IMR-90 (cell line): Measurements from ENCODE around the gene OSGEP. TPM values are rescaled to one million over a fixed set of nuclear protein-coding genes. Genes with fewer than 3 reads are reported as not detected.

Experiments
- ATAC-seq: fragments of 200-7000 bp; cut with Tn5 transposase; 2 replicates; pipeline ENCODE4 v1.9.1; 2020; ENCODE audit warnings: low read depth, mild to moderate bottlenecking, moderate library complexity
- BruUV-seq: library from RNA; stranded (reverse); fragments of 400-500 nt; replicated peaks from 2 replicates; lab custom pipeline; 2021; lab: Mats Ljungman, UMichigan
- CTCF ChIA-PET: fragments of 300-600 bp; formaldehyde crosslinking; extraction: SDS; loops from one replicate; lab custom pipeline; 2021; ENCODE audit warnings: antibody characterized with exemption; lab: Yijun Ruan, JAX
- POLR2A ChIA-PET: fragments of 300-600 bp; sonication (Branson Sonifier 250); formaldehyde crosslinking; loops from one replicate; lab custom pipeline; 2022; ENCODE audit warnings: antibody characterized with exemption; ENCODE audit not compliant: unreplicated experiment; lab: Charles Lee
- DNase-seq: peaks from one replicate; pipeline ENCODE4 v3.0.0; 2013
- H2AFZ ChIP-seq: replicated peaks from 2 replicates; pipeline ENCODE3; 2013; ENCODE audit warnings: low read length, mild to moderate bottlenecking; ENCODE audit not compliant: poor library complexity
- H2AK5ac ChIP-seq: 2 replicates; pipeline ENCODE4 v1.6.1; 2013; ENCODE audit warnings: low read depth, low read length, inconsistent platforms
- H2AK9ac ChIP-seq: replicated peaks from 2 replicates; pipeline ENCODE3; 2013; ENCODE audit warnings: mild to moderate bottlenecking, low read depth, low read length, moderate library complexity; ENCODE audit not compliant: poor library complexity
- H2BK120ac ChIP-seq: 2 replicates; pipeline ENCODE4 v1.6.1; 2013; ENCODE audit warnings: low read depth, low read length, inconsistent platforms
- H2BK15ac ChIP-seq: 3 replicates; pipeline ENCODE4 v1.6.1; 2013; ENCODE audit warnings: low read depth, low read length, inconsistent platforms
- H2BK20ac ChIP-seq: 2 replicates; pipeline ENCODE4 v1.6.1; 2013; ENCODE audit warnings: low read depth, mild to moderate bottlenecking, inconsistent platforms, low read length, moderate library complexity
- H2BK5ac ChIP-seq: 2 replicates; pipeline ENCODE4 v1.6.1; 2013; ENCODE audit warnings: mild to moderate bottlenecking, low read depth, low read length, inconsistent platforms; ENCODE audit not compliant: poor library complexity, severe bottlenecking
- H3K14ac ChIP-seq: replicated peaks from 2 replicates; pipeline ENCODE4 v1.6.1; 2013; ENCODE audit warnings: low read depth, low read length, inconsistent platforms
- H3K18ac ChIP-seq: 2 replicates; pipeline ENCODE4 v1.6.1; 2013; ENCODE audit warnings: low read depth, low read length, control low read depth
- H3K23ac ChIP-seq: 2 replicates; pipeline ENCODE4 v1.6.1; 2013; ENCODE audit warnings: low read depth, low read length, inconsistent platforms
- H3K27ac ChIP-seq: 2 replicates; pipeline ENCODE4 v1.5.1; 2013; ENCODE audit warnings: mild to moderate bottlenecking, control low read depth, low read length; ENCODE audit not compliant: insufficient read depth
- H3K27me3 ChIP-seq: 2 replicates; pipeline ENCODE4 v1.6.1; 2013; ENCODE audit warnings: low read length; ENCODE audit not compliant: control insufficient read depth, insufficient read depth
- H3K36me3 ChIP-seq: 2 replicates; pipeline ENCODE4 v1.6.1; 2013; ENCODE audit warnings: low read length, mixed read lengths; ENCODE audit not compliant: control insufficient read depth, insufficient read depth
- H3K4ac ChIP-seq: 2 replicates; pipeline ENCODE4 v1.6.1; 2013; ENCODE audit warnings: low read depth, low read length, inconsistent platforms
- H3K4me1 ChIP-seq: 2 replicates; pipeline ENCODE4 v1.6.1; 2013; ENCODE audit warnings: low read length, mixed read lengths; ENCODE audit not compliant: control insufficient read depth, insufficient read depth
- H3K4me2 ChIP-seq: 2 replicates; pipeline ENCODE4 v1.6.1; 2013; ENCODE audit warnings: low read depth, mild to moderate bottlenecking, control low read depth, low read length, moderate library complexity
- H3K4me3 ChIP-seq: 2 replicates; pipeline ENCODE4 v1.5.1; 2013; ENCODE audit warnings: low read depth, mild to moderate bottlenecking, control low read depth, low read length, moderate library complexity; ENCODE audit not compliant: insufficient read depth
- H3K56ac ChIP-seq: 2 replicates; pipeline ENCODE4 v1.6.1; 2013; ENCODE audit warnings: low read length, inconsistent platforms; ENCODE audit not compliant: insufficient read depth; ENCODE audit errors: extremely low read depth
- H3K79me1 ChIP-seq, 2 experiments: 2 replicates each; pipeline ENCODE4 v1.6.1; 2013; ENCODE audit warnings: low read length in 2 of 2, inconsistent platforms in 1 of 2, low read depth in 1 of 2
- H3K9ac ChIP-seq: 2 replicates; pipeline ENCODE4 v1.6.1; 2013; ENCODE audit warnings: low read depth, low read length, control low read depth
- H3K9me1 ChIP-seq: 2 replicates; pipeline ENCODE4 v1.6.1; 2013; ENCODE audit warnings: low read length, inconsistent platforms; ENCODE audit not compliant: insufficient read depth
- H3K9me3 ChIP-seq: 2 replicates; pipeline ENCODE4 v1.6.1; 2013; ENCODE audit warnings: low read length; ENCODE audit not compliant: control insufficient read depth, insufficient read depth
- H4K20me1 ChIP-seq: 2 replicates; pipeline ENCODE4 v1.6.1; 2013; ENCODE audit warnings: low read length, inconsistent platforms; ENCODE audit not compliant: insufficient read depth
- H4K5ac ChIP-seq: 2 replicates; pipeline ENCODE4 v1.6.1; 2013; ENCODE audit warnings: mild to moderate bottlenecking, low read depth, low read length, control low read depth
- H4K8ac ChIP-seq, 2 experiments: 2 replicates each; pipeline ENCODE4 v1.6.1; 2013; ENCODE audit warnings: low read depth in 2 of 2, low read length in 2 of 2, control low read depth in 1 of 2, inconsistent platforms in 1 of 2
- H4K91ac ChIP-seq: 2 replicates; pipeline ENCODE4 v1.6.1; 2013; ENCODE audit warnings: low read depth, low read length, inconsistent platforms; ENCODE audit not compliant: insufficient read depth
- CEBPB ChIP-seq: IDR thresholded peaks from 2 replicates; pipeline ENCODE4 v1.6.1; 2012; ENCODE audit warnings: low read depth, low read length, improper control_type of control experiment
- CHD1 ChIP-seq: IDR thresholded peaks from 2 replicates; pipeline ENCODE4 v1.6.1; 2012; ENCODE audit warnings: low read depth, low read length, improper control_type of control experiment
- CTCF ChIP-seq: conservative IDR thresholded peaks from 2 replicates; pipeline ENCODE4 v1.5.1; 2012; ENCODE audit warnings: mild to moderate bottlenecking, low read depth, low read length, improper control_type of control experiment
- ELK1 ChIP-seq: fragments of 150-350 bp; IDR thresholded peaks from 2 replicates; pipeline ENCODE4 v1.6.1; 2016; ENCODE audit warnings: low read depth, mild to moderate bottlenecking, low read length, moderate library complexity, borderline replicate concordance
- FOS ChIP-seq: fragments of 150-350 bp; IDR thresholded peaks from 2 replicates; pipeline ENCODE4 v1.6.1; 2016; ENCODE audit warnings: low read depth, low read length
- MAFK ChIP-seq: IDR thresholded peaks from 2 replicates; pipeline ENCODE4 v1.6.1; 2012; ENCODE audit warnings: low read depth, low read length, improper control_type of control experiment
- MAZ ChIP-seq: IDR thresholded peaks from 2 replicates; pipeline ENCODE4 v1.6.1; 2012; ENCODE audit warnings: low read depth, mild to moderate bottlenecking, low read length, improper control_type of control experiment, moderate library complexity, borderline replicate concordance
- MXI1 ChIP-seq: IDR thresholded peaks from 2 replicates; pipeline ENCODE4 v1.6.1; 2012; ENCODE audit warnings: low read depth, mild to moderate bottlenecking, low read length, moderate library complexity, borderline replicate concordance
- POLR2A ChIP-seq: IDR thresholded peaks from 2 replicates; pipeline ENCODE4 v1.6.1; 2012; ENCODE audit warnings: mild to moderate bottlenecking, low read depth, low read length
- RCOR1 ChIP-seq: IDR thresholded peaks from 2 replicates; pipeline ENCODE4 v1.6.1; 2012; ENCODE audit warnings: mild to moderate bottlenecking, low read length, improper control_type of control experiment; ENCODE audit not compliant: insufficient replicate concordance
- RFX5 ChIP-seq: IDR thresholded peaks from 2 replicates; pipeline ENCODE4 v1.8.0; 2012; ENCODE audit warnings: low read depth, mild to moderate bottlenecking, low read length, moderate library complexity
- SMC3 ChIP-seq: fragments of 150-350 bp; IDR thresholded peaks from 2 replicates; pipeline ENCODE4 v1.6.1; 2016; ENCODE audit warnings: low read depth, mild to moderate bottlenecking, antibody characterized with exemption, low read length, moderate library complexity
- WGBS, 2 experiments: methylation state at CpG; one replicate each; pipeline versions ENCODE4 v1.1.5 to v1.1.7; 2013; ENCODE audit warnings: missing lambda C conversion rate in 2 of 2; ENCODE audit not compliant: insufficient read length in 1 of 2; ENCODE audit errors: extremely low coverage in 2 of 2; 5-methylcytosine and 5-hydroxymethylcytosine counted together
- dilution Hi-C: fragments of 300-500 bp; cut with HindIII; formaldehyde crosslinking; loops from one replicate; pipeline ENCODE4 v1.14.3; 2018; ENCODE audit warnings: low sequenced_read_pairs; ENCODE audit not compliant: unreplicated experiment
- in situ Hi-C: fragments of 300-500 bp; cut with MboI; formaldehyde crosslinking; loops from 3 replicates; pipeline ENCODE4 v1.14.3; 2019; ENCODE audit warnings: low sequenced_read_pairs, inconsistent platforms, mixed read lengths
- intact Hi-C: fragments of 100-400 bp; cut with micrococcal nuclease; formaldehyde crosslinking; loops from 2 replicates; pipeline ENCODE4 v1.10.0; 2022
- polyA plus RNA-seq, 3 experiments: library from polyadenylated mRNA; depleted of rRNA; stranded (reverse); fragments of >200 nt; gene quantifications; 2 replicates each; pipeline ENCODE4 v1.2.3, GENCODE V29; 2012; ENCODE audit warnings: low replicate concordance in 1 of 3
- total RNA-seq: library from RNA; depleted of rRNA; stranded (reverse); fragments of >200 nt; gene quantifications from 2 replicates; pipeline ENCODE4 v1.2.3, GENCODE V29; 2012

Gene OSGEP
- total and polyA plus RNA-seq, 2 of the 4 experiments (the other 2 are of a cell fraction): 24.7 to 32.4 TPM

- Histone ChIP-seq H2AK5ac (no peak overlapping the region), H2AK9ac (no peak overlapping the region), H2AFZ (no peak overlapping the region), H3K9ac (no peak overlapping the region), H3K4ac (no peak overlapping the region), H3K14ac (no peak overlapping the region), H4K20me1 (no peaks in the 10 kb centered on the region), H2BK5ac (no peak overlapping the region), H3K4me3 (no peak overlapping the region), H3K79me1 (0 out of 4 replicates have a peak, but pooled peaks cover 0 to 8% of the 10 kb centered on the region in 2 experiments), H4K5ac (no peak overlapping the region), H4K8ac (no peak overlapping the region), H3K27me3 (no peaks in the 10 kb centered on the region), H2BK120ac (no peak overlapping the region), H3K56ac (no peak overlapping the region), H3K36me3 (peaks cover 40% of the 10 kb centered on the region), H4K91ac (no peak overlapping the region), H3K23ac (no peak overlapping the region), H2BK20ac (no peak overlapping the region), H3K4me1 (no peaks in the 10 kb centered on the region), H2BK15ac (no peak overlapping the region), H3K4me2 (no peak overlapping the region), H3K9me3 (no peaks in the 10 kb centered on the region), H3K18ac (no peak overlapping the region), H3K27ac (no peak overlapping the region), H3K9me1 (0 out of 2 replicates have a peak, but pooled peaks cover 8% of the 10 kb centered on the region)
- no CpG with 5 or more reads among the region's 3 CpGs for WGBS, 2 experiments
- dilution Hi-C loops: no loop called here
- BruUV-seq: no TSS peak
- TF ChIP-seq ELK1 (no peak), CHD1 (no peak), FOS (no peak), MAZ (no peak), CEBPB (no peak), MXI1 (no peak), MAFK (no peak), SMC3 (no peak), POLR2A (no peak), RCOR1 (no peak), CTCF (no peak), RFX5 (no peak)
- intact Hi-C loops: loop anchor here (10.0 kb wide), 1 partner anchor 83 kb away; no protein-coding TSS in a partner anchor
- in situ Hi-C loops: no loop called here
- POLR2A ChIA-PET: no interaction called here
- CTCF ChIA-PET: interaction anchor here (0.7 kb wide), 1 partner anchor 230 kb away, joined by 4 read pairs; no protein-coding TSS in a partner anchor
- DNase-seq (no peak), ATAC-seq (no peak)
Measured at GRCh38 chr14:20397511-20397910, 57.1 kb downstream of the OSGEP start.
